Vagina (tissue), 2 donors: ENCODE results near the gene ZNF273. TPM values are rescaled to one million over a fixed set of nuclear protein-coding genes. Genes with fewer than 3 reads are reported as not detected.

ENCODE experiments used
- DNase-seq, 2 donors: peaks; one replicate each; pipeline ENCODE4 v3.0.0-alpha.2; 2017; ENCODE audit errors: extremely low spot score in 2 of 2
- H3K27ac ChIP-seq: fragments of 200-600 bp; sonication (generic); one replicate; pipeline ENCODE4 v1.5.1; 2019
- H3K27me3 ChIP-seq: fragments of 200-600 bp; sonication (generic); one replicate; pipeline ENCODE4 v1.5.1; 2019
- H3K36me3 ChIP-seq, 2 donors: fragments of 200-600 bp; sonication (generic); one replicate each; pipeline ENCODE4 v1.5.1; 2017 to 2019
- H3K4me1 ChIP-seq: fragments of 200-600 bp; sonication (generic); one replicate; pipeline ENCODE4 v1.5.1; 2019
- H3K4me3 ChIP-seq, 2 donors: fragments of 200-600 bp; sonication (generic); 1 replicate in 1 of 2; 2 replicates in 1 of 2; pipeline ENCODE4 v1.5.1; 2016 to 2019
- H3K9me3 ChIP-seq: fragments of 200-600 bp; sonication (generic); one replicate; pipeline ENCODE4 v1.5.1; 2019
- POLR2A ChIP-seq, 2 donors: fragments of 450-650 bp; IDR thresholded peaks; one replicate each; pipeline ENCODE4 v1.6.1; 2017; ENCODE audit warnings: antibody characterized with exemption in 2 of 2, mild to moderate bottlenecking in 2 of 2, moderate library complexity in 2 of 2
- POLR2AphosphoS5 ChIP-seq, 2 donors: sonication (generic); formaldehyde crosslinking; IDR thresholded peaks; one replicate each; pipeline ENCODE4 v1.9.0; 2017; ENCODE audit warnings: antibody characterized with exemption in 2 of 2, mild to moderate bottlenecking in 2 of 2, low read depth in 1 of 2; ENCODE audit not compliant: insufficient read depth in 1 of 2
- intact Hi-C: fragments of 100-400 bp; cut with DNase I; formaldehyde crosslinking; loops from one replicate; pipeline ENCODE4 v1.15.1; 2023
- total RNA-seq: library from RNA; depleted of rRNA; stranded (reverse); fragments of >200 nt; gene quantifications from one replicate; pipeline ENCODE4 v1.2.3, GENCODE V29; 2016
- TF ChIP-seq, protein P1 (sequence below), 3 experiments: fragments of 450-650 bp in 2 of 3; fragments of 200-600 bp in 1 of 3; sonication (generic) in 1 of 3; IDR thresholded peaks; one replicate each; pipeline ENCODE4 v1.5.1; 2017 to 2019; ENCODE audit warnings: antibody characterized with exemption in 3 of 3, mild to moderate bottlenecking in 2 of 3, moderate library complexity in 2 of 3

ZNF273 gene
- total RNA-seq, 1 donor from 2014 or later: 47.4 TPM

DNA sequence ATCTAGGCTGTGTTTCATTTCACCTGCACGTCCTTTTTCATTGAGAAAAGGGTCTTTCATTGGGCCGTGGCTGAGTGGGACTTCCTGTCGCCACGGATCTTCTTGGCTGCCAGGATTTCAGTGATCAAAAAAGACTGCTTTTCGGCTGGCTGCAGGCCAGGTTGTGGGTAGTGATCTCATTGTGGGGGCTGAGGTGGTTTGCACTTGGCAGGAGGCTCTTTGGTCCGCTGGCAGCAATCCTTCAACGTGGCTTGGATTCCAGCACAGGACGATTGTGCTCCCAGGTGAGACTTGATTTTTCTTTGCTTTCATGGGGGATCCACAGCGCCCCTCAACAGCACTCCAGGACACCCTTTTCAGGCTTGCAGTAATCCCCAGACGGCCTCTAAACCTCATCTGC is 29.0 kb upstream of the ZNF273 start:
- intact Hi-C loops: no loop called here
- Histone ChIP-seq H3K36me3 (no peaks in the 10 kb centered on the region), H3K4me1 (peaks cover 6% of the 10 kb centered on the region), H3K27ac (no peak overlapping the region), H3K27me3 (no peaks in the 10 kb centered on the region), H3K9me3 (no peaks in the 10 kb centered on the region), H3K4me3 (no peak overlapping the region)
- TF ChIP-seq POLR2AphosphoS5 (IDR thresholded peaks at IDR 0.05; ENCODE audit: insufficient read depth in 1 of 2, low read depth in 1 of 2) (no peak), POLR2A (IDR thresholded peaks at IDR 0.05) (no peak)
- TF ChIP-seq, protein P1, sequence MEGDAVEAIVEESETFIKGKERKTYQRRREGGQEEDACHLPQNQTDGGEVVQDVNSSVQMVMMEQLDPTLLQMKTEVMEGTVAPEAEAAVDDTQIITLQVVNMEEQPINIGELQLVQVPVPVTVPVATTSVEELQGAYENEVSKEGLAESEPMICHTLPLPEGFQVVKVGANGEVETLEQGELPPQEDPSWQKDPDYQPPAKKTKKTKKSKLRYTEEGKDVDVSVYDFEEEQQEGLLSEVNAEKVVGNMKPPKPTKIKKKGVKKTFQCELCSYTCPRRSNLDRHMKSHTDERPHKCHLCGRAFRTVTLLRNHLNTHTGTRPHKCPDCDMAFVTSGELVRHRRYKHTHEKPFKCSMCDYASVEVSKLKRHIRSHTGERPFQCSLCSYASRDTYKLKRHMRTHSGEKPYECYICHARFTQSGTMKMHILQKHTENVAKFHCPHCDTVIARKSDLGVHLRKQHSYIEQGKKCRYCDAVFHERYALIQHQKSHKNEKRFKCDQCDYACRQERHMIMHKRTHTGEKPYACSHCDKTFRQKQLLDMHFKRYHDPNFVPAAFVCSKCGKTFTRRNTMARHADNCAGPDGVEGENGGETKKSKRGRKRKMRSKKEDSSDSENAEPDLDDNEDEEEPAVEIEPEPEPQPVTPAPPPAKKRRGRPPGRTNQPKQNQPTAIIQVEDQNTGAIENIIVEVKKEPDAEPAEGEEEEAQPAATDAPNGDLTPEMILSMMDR (IDR thresholded peaks at IDR 0.05): no peak
- no peak for DNase-seq

GRCh38 chr7:64874562-64875250 is 28.4 kb upstream of the ZNF273 start:
- peak in 1 of 2 donors; percentile 81 for DNase-seq
- peaks cover 6% of the 10 kb centered on the region for H3K4me1 ChIP-seq
- H3K36me3 ChIP-seq: no peaks in the 10 kb centered on the region
- no peak overlapping the region for H3K27ac ChIP-seq
- no peak overlapping the region for H3K4me3 ChIP-seq
- intact Hi-C loops: no loop called here
- TF ChIP-seq, protein P1 (IDR thresholded peaks at IDR 0.05): no peak
- TF ChIP-seq POLR2A (IDR thresholded peaks at IDR 0.05): no peak
- TF ChIP-seq POLR2AphosphoS5 (IDR thresholded peaks at IDR 0.05; ENCODE audit: insufficient read depth in 1 of 2, low read depth in 1 of 2): no peak
- H3K9me3 ChIP-seq: no peaks in the 10 kb centered on the region
- H3K27me3 ChIP-seq: no peaks in the 10 kb centered on the region

- no peak for DNase-seq
- Histone ChIP-seq H3K9me3 (no peaks in the 10 kb centered on the region), H3K36me3 (no peaks in the 10 kb centered on the region), H3K4me1 (peaks cover 6% of the 10 kb centered on the region), H3K27ac (no peak overlapping the region), H3K4me3 (no peak overlapping the region), H3K27me3 (no peaks in the 10 kb centered on the region)
- no peak for TF ChIP-seq POLR2A (IDR thresholded peaks at IDR 0.05)
- TF ChIP-seq, protein P1 (IDR thresholded peaks at IDR 0.05): no peak
- no peak for TF ChIP-seq POLR2AphosphoS5 (IDR thresholded peaks at IDR 0.05; ENCODE audit: insufficient read depth in 1 of 2, low read depth in 1 of 2)
- intact Hi-C loops: no loop called here
Observed at GRCh38 chr7:64875258-64875657, 27.8 kb upstream of the ZNF273 start.

DNA sequence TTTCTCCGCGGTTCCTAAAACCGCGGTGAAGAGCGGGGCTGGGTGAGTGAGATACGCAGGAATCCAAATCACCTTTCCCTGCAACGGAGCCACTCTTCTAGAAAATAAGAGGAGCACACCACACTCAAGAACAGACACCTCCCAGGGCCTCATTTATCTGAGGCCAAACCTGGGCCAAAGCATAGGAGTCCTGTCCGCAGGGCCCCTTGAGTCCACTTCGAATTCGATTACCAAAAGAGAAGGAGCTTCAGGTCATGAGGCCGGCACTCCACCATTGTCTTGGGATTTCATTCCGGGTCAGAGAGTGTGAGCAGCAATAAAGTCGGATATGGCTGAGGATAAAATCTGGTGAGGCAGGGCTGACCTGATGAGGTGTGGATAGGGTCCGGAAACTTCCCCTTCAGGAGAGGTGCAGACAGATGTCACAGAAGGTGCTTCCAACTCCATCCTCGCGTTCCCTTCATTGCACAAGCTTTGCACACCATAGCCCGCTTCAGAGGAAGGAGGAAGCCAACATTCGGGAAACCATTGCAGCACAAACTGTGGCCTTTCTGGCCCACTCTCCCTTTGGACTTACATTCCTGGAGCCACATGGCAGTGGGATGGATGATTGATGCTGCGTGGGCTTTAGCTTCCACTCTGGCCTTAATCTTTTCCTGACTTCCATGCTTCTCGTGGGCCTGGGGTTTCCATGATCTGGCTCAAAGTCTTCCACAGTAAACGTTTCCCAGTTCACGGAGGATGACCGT is 27.2 kb upstream of the ZNF273 start:
- H3K9me3 ChIP-seq: no peaks in the 10 kb centered on the region
- no peak overlapping the region for H3K4me3 ChIP-seq
- DNase-seq: peak; percentile 74 to 75
- intact Hi-C loops: no loop called here
- H3K27ac ChIP-seq: no peak overlapping the region
- no peak for TF ChIP-seq POLR2A (IDR thresholded peaks at IDR 0.05)
- no peak for TF ChIP-seq POLR2AphosphoS5 (IDR thresholded peaks at IDR 0.05; ENCODE audit: insufficient read depth in 1 of 2, low read depth in 1 of 2)
- TF ChIP-seq, protein P1 (IDR thresholded peaks at IDR 0.05): no peak
- H3K27me3 ChIP-seq: no peaks in the 10 kb centered on the region
- peaks cover 6% of the 10 kb centered on the region for H3K4me1 ChIP-seq
- no peaks in the 10 kb centered on the region for H3K36me3 ChIP-seq
